Activated T-helper 1 cell treated with Interleukin-2 at 50 U/mL for 16 hours (primary cell): ENCODE measurements around the gene BET1.
A peak's percentile ranks its signal among the peaks of the same experiment; 100 is the strongest.
"Not testable (repeated sequence)": the region's sequence is repeated elsewhere in the genome, so short reads cannot be mapped to it uniquely, and the experiment has no call there.

ENCODE experiments used
- DNase-seq: peaks from one replicate; pipeline ENCODE4 v3.0.0-alpha.2; 2020; ENCODE audit warnings: low read depth

Gene BET1, protein sequence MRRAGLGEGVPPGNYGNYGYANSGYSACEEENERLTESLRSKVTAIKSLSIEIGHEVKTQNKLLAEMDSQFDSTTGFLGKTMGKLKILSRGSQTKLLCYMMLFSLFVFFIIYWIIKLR

DNA sequence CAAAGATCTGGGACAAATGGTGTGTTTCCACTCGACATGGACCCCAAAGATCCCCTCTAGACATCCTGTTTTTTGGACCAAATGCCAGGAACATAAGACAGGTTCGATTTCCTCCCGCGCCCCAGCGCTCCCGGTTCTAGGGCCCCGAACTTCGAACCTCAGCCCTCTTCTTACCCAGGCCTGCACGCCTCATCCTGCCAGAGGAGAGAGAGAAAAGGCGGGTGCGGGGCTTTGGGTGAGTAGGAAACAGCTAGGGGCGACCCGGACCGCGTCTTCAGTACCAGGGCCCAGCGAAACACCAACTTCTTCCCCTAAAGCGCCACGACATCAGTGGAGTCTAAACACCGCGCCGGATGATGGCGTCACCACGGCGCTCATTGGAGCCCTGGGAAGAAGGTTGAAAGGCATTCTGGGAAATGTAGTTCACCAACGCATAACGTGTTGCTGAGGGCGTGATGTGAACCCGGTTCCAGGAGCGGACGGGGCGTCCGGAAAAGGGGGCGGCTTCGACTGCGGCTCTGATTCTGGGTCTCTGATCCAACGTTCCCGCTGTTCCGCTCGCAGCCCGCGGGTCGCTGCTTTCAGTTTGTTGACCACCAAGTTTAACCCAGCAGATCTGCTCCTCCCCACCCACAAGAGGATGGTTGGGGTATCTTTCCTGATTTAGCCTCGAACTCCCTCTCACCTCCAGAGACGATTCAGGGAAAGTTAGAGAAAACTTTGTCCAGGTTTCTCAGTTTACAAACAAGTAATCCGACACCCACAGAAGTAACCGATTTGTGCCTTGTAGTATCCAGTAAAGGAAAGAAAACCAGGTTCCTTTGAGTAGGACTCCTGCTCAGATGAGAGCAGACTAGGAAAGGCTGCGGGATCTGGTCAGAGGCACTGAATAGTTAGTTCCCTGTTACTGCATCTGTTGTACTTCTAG is at the start of gene BET1:
BET1 (minus strand) TSS at position 332 of the 928 bp plus-strand sequence; CDS start at position 193, 139 bp downstream.
- peak; percentile 84 for DNase-seq

DNA sequence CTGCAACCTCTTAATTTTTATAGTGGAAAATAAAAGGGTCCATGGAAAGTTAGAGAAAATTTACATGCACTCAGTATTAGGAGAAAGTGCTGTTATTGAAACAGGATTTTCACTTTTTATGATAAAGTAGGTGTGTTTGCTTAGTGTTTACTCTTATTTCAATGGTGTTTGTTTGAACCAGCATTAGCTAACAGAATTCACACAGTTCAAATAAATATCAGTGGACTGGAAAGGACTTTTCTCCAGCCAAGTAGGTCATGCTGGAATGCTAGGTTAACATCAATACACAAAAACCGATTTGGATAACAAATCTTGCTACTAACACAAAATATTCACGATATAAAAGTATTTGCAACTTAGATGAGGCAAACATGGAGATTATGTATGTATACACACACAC is 49.4 kb upstream of the BET1 start:
- DNase-seq: no peak

DNA sequence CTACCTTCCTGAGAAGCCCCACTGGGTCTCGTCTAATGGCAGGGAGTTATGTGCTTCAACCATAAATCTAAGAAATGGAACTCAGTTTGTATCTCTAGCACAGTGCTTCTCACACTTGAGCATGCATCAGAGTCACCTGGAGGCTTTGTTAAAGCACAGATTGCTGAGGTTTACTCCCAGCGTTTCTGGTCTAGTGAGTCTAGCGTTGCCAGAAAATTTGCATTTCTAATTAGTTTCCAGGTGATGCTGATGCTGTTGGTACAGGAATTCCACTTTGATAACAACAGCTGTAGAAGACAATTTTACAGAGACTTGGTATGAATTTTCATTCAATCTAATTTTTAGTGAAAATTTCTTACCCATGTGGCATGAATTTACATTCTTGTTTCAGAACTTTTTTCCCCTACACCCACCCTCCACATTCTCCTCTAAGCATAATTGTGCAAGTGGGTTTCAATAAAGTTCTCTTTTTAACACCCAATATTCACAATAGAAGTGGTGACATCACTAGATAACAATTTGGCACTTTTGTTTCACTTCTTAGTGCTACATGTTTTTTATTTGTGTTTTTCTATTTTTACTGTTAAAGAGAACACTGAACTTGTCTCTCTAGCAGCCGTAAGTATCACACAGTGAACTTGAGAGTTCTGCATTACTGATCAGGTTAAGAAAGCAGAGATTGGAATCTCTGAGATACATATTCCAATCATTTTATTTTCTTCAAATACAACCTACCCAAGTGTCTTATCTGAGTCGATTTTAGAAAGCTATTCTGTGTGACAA is 48.4 kb upstream of the BET1 start:
- DNase-seq: no peak

DNA sequence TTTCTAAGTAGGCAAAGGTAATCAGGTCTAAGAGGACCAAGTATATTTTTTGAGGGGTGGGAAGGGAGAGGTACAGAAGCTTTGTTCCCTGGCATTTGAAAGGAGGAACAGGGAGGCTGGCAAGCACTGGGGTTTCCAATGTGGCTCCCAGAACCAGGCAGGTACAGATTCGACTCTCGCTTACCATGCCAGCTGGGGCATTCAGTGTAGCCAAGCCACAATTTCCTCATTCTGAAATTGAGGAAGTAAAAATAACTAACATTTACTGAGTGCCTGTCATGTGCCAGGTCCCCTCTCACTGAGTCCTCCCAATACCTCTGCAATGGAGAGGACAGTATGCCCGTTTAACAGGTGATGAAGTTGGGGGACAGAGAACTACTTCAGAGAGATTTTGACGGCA is 45.9 kb upstream of the BET1 start:
- DNase-seq: no peak

DNA sequence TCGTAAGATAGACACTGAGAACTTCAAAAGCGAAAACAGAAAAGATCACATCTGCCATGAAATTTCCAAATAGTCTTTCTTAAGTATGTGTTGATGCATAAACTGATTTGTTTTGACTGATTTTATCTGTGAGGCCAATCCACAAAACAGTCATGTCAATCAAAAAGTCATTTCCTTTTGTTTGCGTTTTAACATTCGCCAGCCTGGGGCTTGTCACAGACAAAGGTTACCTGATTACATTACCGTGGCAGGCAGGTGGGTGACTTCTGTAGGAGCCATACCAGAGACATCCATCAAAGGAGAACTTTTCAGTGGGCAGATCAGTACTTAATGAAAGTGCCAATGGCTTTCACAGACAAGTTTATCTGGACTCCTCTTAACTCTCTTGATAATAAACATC is 45.5 kb upstream of the BET1 start:
- no peak for DNase-seq

DNA sequence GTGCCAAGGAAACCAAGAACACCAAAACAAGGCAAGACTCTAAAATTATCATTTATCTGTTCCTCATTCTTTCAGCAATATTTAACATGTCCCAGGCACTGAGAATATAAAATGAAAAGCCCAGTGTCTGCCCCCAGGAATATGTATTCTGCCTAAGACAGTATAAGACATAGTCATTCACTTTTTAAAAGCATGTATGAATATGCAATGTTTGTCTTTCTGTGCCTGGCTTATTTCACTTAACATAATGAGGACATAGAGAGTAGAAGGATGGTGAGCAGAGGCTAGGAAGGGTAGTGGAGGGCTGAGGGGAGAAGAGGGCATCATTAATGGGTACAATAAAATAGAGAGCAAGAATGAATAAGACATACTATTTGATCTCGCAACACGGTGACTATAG is 44.6 kb upstream of the BET1 start:
- no peak for DNase-seq

DNA sequence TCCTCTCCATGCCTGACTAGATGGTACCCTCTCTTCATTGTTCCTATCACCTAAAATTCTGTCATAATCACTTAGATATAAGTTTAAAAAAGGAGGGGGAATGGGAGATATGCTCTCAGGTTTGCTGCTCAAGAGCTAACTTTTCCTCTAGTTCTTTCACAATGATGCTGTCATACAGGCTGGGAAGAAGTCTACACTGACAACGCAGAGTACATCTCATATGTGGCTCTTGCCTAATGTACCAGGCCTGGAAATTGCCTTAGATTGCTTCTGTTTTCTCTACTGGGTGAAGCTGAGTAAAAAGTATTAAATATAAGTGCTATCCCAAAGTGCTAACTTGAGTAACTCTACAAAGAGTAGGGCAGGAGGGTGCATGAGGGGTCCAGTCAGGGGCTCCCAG is 43.8 kb upstream of the BET1 start:
- no peak for DNase-seq

DNA sequence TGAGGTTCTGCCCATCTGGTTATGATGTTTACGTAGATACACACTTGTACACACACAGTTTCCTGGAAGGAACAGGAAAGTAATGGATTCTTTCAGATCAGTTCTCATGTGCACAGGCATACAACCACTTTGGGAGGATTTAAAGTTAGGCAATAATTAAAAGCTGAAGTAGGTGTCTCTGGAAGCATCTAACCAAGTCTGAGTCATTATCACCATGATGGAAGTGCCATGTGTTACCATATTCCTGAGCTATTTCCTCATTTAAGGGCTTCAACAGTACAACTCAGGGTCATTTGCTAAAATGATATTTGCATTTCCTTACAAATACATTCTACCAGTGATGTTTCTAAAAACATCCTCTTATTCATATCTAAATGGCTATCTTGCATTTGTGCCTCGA is 41.4 kb upstream of the BET1 start:
- DNase-seq: no peak

DNA sequence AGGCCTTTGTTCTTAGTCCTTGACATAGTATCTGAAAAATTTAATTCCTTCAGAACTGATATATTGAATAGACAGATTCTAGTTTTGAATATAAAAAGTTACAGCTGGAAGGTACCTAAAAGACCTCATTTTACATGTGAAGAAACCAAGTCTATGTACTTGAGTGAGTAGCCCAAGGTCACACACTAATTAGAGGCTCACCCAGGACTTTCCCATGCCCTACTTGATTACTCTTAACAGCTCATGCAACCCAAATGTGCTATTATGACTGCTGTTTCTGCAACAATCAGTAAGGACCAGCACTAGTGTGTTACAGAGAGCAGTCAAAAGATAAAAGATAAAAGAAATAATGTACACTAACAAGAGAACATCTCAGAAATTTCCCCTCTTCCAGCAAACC is 40.7 kb upstream of the BET1 start:
- no peak for DNase-seq

DNA sequence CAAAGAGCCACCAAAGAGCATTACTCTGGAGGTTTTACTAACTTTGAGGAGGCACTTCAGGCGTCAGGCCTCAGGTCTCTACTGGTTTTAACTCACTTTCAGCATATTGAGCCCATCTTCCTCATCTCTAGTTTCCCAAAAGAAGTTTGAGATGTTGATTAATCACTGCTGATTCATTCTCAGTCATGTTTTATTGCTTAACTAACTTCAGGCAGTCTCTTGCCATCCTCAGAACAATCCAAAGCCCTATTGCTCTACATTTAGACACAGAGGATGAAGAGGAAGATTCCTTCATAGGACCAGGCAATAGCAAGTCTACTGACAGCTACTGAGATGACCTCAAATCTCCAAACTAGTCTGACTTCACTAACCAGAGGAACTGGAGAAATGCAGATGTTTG is 39.1 kb upstream of the BET1 start:
- no peak for DNase-seq

DNA sequence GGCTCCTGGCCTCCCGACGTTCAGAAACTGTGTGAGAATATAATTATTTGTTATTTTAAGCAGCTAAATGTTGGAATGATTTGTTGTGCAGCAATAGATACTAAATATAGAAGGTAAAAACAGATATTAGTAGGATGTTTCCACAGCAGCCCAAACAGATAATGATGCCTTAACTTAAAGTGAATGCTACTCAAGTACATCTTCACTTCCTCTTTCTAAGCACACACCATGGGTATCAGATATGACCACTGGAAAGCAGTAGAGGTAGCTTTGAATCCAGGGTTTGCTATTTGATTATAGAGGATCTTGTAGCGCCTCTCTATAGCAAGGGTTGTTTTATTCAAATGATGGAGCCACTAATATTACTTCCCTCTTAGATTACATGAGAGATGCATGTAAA is 38.2 kb upstream of the BET1 start:
- DNase-seq: no peak

DNA sequence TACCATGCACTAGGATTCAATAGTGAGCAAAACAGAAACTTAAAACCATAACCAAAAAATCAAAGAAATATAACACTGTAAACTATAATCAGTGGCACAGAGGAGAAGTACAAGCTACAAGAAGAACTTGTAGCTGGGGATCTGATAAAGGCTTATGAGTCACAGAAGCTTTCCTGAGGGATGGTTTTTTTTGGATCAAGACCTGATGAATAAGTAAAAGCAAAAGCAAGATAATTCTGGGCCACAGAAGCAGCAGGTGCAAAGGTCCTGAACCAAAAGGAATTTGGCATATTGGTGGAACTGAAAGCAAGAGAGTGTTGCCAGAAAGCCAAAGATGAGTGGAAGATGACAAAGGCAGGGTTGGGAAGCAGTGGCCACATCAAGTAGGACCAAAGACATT is 37.4 kb upstream of the BET1 start:
- no peak for DNase-seq

DNA sequence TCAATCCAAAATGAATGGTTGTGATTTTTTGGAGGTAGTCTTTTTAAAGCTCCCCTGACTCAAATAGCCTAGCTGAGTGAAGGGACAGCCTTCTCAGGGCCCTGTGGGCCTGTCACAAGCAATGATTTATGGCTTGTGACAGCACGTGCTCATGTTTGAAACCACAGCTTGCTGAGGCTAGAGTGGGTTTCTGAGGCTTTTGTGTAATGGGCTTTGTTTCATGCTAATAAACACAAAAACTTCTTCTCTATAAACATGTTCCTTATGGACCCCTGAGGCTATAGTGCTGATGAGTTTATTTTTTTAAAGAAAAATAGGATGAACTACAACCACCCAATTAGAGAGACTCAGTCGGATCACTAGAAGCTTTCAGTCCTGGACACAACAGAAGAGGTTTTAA is 36.1 kb upstream of the BET1 start:
- DNase-seq: no peak

DNA sequence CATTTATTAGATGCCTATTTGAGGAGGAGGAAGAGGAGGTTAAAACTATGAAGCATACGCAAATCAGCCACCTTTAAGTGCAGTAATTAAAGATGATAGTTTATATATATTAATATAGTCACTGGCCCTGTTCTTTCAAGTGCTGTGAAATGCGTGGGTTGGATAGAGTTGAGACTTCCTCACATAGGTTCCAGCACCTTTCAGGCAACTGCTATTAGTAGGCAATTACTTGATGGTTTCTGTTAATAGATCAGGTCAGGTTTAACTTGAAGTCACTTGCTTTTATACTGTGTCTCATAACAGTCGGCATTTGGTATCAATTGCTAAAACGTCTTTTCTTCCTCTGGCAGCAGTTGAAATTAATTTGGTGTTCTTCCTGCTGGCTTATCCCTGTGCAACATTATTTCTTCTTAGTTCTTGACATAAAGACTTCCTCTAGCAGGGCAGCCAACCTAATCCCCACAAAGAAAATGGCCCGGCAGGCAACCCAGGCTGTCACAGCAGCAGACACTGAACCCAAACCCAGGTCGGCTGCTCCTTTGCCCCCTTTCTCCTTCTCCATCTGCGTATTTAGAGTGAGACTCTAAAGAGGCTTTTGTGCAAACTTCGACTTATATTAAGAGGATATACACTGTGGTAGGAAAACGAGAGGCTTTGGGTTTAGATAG is 35.3 kb upstream of the BET1 start:
- DNase-seq: no peak

DNA sequence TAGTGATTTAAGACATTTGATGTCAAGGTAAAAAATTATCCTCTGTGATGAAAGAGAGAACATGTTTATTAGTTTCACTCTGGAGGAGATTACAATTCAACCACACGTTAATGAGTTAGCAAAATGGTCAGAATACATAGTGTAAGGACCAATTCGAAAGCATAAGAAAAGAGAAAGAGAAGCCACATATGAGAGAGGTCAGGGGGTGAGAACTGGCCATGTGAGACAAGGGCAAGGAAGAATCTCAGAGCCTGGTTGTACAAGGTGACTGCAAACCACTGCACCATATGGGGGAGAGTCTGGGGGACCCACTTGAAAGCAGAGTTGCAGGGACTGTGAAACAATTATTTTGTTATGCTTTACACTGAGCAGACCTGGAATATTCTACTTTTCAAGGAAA is 27.7 kb upstream of the BET1 start:
- DNase-seq: no peak

DNA sequence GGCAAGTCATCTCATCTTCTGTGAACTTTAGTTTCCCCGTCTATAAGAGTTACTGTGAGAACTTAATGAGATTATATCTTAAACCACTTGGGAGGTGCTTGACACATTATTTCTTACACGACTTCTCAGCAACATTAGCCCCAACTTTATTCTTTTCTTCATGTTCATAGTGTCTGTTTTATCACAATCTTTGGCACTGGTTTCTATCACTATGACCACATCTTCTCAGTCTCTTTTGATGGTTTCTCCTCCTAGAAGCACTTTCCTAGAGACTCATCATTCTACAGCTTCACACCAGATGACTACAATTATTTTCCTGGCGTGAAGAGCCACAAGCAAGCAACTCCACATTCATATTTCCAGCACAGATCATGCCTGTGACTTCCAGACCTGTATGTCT is 26.5 kb upstream of the BET1 start:
- no peak for DNase-seq

DNA sequence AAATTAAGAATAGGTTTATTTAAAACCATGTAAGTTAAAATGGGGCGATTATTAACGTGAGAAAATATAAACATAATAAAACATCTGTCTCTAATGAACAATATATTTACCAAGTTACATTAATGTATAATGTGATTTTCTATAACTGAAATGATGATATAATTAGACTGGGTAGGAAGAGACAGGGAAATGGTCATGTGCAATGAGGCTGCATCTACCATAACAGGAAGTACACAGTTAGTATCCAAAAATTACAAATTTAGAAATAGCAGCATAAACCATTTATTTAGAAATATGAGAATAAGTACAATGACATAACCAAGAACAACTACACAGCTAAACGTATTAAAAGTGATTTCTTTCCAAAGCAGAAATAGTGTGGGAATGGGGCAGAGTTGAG is 25.8 kb upstream of the BET1 start:
- DNase-seq: no peak

DNA sequence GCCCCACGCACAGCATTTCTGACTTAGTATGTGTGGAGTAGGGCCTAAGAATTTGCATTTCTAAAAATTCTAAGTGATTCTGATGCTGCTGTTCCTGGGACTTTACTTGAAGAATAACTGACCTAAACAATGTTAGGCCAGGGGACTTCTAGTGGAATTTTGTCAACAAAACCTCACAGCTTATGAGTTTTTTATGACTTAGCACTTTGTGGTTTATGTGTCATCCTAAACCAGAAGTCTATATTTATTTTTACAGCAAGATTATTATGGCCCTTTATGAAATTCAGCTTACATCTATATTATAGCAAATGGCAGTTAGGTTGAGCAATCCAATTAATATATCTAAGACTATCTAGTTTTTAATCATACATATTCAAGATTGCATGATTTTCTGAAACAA is 24.6 kb upstream of the BET1 start:
- DNase-seq: no peak

DNA sequence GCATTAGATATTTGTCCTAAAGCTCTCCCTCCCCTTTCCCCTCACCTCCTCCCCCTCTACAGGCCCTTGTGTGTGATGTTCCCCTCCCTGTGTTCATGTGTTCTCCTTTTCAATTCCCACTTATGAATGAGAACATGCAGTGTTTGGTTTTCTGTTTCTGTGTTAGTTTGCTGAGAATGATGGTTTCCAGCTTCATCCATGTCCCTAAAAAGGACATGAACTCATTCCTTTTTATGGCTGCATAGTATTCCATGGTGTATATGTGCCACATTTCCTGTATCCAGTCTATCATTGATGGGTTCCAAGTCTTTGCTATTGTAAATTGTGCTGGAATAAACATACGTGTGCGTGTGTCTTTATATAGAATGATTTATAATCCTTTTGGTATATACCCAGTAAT is 22.5 kb upstream of the BET1 start:
- DNase-seq: not testable (repeated sequence)

DNA sequence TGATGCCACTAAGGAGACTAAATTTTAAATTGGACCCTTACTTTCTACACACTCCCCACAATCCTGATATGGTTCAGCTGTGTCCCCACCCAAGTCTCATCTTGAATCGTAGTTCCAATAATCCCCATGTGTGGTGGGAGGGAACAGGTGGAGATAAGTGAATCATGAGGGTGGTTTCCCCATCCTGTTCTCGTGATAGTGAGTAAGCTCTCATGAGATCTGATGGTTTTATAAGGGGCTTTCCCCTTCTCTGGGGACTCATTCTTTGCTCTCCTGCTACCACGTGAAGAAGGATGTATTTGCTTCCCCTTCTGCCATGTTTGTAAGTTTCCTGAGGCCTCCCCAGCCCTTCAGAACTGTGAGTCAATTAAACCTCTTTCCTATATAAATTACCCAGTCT is 18.4 kb upstream of the BET1 start:
- DNase-seq: no peak

DNA sequence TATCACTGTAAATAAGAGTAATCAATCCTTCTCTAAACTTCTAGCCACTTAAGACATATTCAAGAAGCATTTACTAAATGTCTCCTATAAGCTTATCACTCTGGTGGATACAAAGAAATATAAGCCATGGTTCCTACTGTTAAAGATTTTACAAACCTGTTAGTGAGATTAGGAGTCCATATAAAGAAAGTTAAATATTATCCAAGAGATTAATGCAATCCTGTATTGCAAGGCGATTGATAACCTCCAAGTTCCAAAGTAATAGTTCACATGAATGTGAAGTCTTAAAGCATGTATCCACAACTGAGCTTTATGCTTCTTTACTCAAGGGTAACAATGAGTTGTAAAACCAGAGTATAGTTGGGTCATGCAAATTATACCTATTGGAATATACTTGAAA is 12.6 kb upstream of the BET1 start:
- no peak for DNase-seq

DNA sequence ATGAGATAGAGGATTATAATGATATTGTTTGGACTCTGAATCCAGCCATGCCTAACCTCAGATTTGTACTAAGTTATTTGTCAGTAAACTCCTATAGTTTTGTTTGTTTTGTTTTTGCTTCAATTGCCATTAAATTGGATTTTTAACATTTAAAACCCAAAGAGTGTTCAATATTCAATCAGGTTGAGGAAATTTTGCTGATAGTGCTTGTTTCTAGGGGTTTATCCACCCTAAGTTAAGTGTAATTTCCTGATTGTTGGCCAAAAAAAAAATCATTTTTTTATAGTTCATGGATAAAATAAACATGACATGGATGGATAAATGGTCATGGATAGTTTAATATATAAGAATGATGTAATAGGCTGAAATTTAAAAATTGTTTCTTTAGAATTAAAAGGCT is 11.4 kb upstream of the BET1 start:
- DNase-seq: no peak

DNA sequence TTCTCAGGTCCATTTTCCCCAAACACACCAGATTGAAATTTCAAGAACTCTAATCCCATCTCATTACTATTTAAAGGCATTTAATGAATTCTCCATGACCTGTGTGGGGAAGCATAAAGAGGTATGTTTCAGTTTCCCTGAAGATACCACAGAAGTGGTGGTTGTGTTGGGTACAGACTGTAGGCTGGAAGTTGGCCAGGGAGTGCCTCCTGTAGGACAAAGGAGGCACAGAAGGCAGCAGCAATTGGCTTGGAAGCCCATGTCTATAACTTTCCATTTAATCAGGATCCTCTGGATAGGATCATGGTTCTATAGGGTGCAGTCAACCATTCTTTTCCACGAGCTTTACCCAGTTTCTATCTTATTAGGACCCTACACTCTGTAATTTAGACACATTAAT is 8.6 kb upstream of the BET1 start:
- DNase-seq: no peak
